GM12891 (cell line): Measurements from ENCODE around the gene SSH2.

ENCODE experiments used
- DNase-seq: peaks from one replicate; pipeline ENCODE4 v3.0.0; 2011; ENCODE audit warnings: low spot score; ENCODE audit not compliant: insufficient read length
- FAIRE-seq: peaks from 2 replicates; lab custom pipeline; 2011; peaks lifted over from hg19 to GRCh38; lab: Jason Lieb, UNC
- PAX5 ChIP-seq: IDR thresholded peaks from 2 replicates; pipeline ENCODE4 v1.6.1; 2011; ENCODE audit warnings: low read length, moderate library complexity, mild to moderate bottlenecking; ENCODE audit not compliant: insufficient read depth, severe bottlenecking
- POLR2A ChIP-seq: IDR thresholded peaks from 2 replicates; pipeline ENCODE4 v1.6.1; 2011; ENCODE audit warnings: low read depth, low read length, control low read depth
- POLR2AphosphoS5 ChIP-seq: IDR thresholded peaks from 2 replicates; pipeline ENCODE4 v1.6.1; 2011; ENCODE audit warnings: low read depth, low read length, control low read depth
- POU2F2 ChIP-seq: IDR thresholded peaks from 2 replicates; pipeline ENCODE4 v1.6.1; 2011; ENCODE audit warnings: low read depth, mild to moderate bottlenecking, control low read depth, low read length, moderate library complexity
- SPI1 ChIP-seq: IDR thresholded peaks from 2 replicates; pipeline ENCODE4 v1.6.1; 2011; ENCODE audit warnings: low read depth, low read length, control low read depth
- TAF1 ChIP-seq: IDR thresholded peaks from 2 replicates; pipeline ENCODE4 v1.6.1; 2011; ENCODE audit warnings: low read depth, low read length, control low read depth

SSH2 gene

DNA sequence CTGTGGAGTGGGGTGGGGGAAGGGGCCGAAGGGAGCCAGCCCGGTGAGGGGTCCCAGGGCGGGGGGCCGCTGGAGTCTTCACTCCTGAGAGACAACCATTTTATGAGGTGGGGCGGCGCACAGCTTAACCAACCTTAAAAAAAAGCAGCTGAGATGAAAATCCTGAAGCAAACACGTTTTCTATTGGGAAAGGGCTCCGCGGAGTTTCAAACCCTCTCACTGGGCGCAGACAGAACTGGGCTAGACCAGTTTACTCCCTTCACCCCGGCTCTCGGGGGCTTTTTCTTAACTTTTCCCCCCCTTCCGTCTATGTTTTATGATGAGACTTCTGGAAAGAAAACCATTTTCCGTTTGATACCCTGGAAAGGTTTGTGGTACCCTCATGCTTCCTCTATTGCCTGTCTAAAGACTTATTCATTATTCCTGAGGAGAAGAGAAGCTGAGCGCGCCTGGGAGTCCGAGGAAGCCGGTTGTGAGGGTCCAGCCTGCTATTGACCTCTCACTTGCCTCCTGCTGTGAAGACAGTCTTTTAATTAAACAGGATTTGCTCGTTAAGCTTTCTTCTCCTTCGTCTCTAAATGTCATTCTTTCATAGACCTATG is 482 bp upstream of the SSH2 start:
- FAIRE-seq (no peak), DNase-seq (no peak)
- TF ChIP-seq TAF1, result no peak
- no peak for TF ChIP-seq SPI1
- TF ChIP-seq PAX5, result no peak
- no peak for TF ChIP-seq POLR2AphosphoS5
- TF ChIP-seq POLR2A, result no peak
- TF ChIP-seq POU2F2, result no peak

DNA sequence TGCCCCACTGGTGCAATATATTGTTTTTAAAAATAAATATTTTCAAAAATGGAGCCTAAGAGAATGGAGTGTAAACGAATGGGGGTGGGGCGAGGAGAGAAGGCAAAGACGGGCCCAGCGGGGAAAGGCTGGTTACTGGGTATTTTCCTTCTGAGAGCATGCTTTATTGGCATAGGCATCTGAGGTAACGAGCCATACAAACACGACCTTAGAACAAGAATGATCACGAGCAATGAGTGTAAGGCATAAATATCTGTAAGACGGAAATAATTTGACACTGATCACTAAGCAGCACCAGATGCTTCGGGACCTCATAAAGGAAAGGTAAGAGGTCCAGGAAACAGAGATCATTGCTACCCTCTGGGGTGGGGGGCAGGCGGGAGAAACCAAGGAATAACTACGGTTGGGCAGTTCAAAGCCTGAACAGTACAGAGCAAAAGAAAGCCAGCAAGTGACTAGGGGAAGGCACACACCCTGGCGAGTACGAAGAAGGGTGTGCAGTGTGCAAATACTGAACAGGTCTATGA is 959 bp downstream of the SSH2 start:
- TF ChIP-seq POLR2AphosphoS5, result no peak
- TF ChIP-seq POU2F2, result no peak
- no peak for TF ChIP-seq PAX5
- no peak for TF ChIP-seq TAF1
- TF ChIP-seq SPI1, result no peak
- TF ChIP-seq POLR2A, result no peak
- DNase-seq, result no peak
- no peak for FAIRE-seq

- TF ChIP-seq PAX5 (no peak), TAF1 (no peak), POLR2A (no peak), POLR2AphosphoS5 (no peak), SPI1 (no peak), POU2F2 (no peak)
- no peak for FAIRE-seq
- DNase-seq, result no peak
Measured at GRCh38 chr17:29927546-29927945, 2.5 kb downstream of the SSH2 start.

- FAIRE-seq (no peak), DNase-seq (no peak)
- TF ChIP-seq POU2F2, result no peak
- TF ChIP-seq POLR2AphosphoS5, result no peak
- no peak for TF ChIP-seq PAX5
- TF ChIP-seq TAF1, result no peak
- no peak for TF ChIP-seq POLR2A
- TF ChIP-seq SPI1, result no peak
Measured at GRCh38 chr17:29924786-29925185, 5.2 kb downstream of the SSH2 start.

GRCh38 chr17:29918922-29919856 is 10.8 kb downstream of the SSH2 start:
- FAIRE-seq (no peak), DNase-seq (no peak)
- TF ChIP-seq TAF1, result no peak
- TF ChIP-seq PAX5, result no peak
- TF ChIP-seq POLR2A, result no peak
- no peak for TF ChIP-seq POLR2AphosphoS5
- TF ChIP-seq POU2F2, result no peak
- TF ChIP-seq SPI1, result no peak

- no peak for TF ChIP-seq TAF1
- no peak for TF ChIP-seq POLR2AphosphoS5
- TF ChIP-seq POU2F2, result no peak
- FAIRE-seq (no peak), DNase-seq (no peak)
Measured at GRCh38 chr17:29918016-29918415, 12.0 kb downstream of the SSH2 start.

- DNase-seq (no peak), FAIRE-seq (peak; percentile 33)
- no peak for TF ChIP-seq TAF1
- TF ChIP-seq POLR2A, result no peak
- no peak for TF ChIP-seq SPI1
- no peak for TF ChIP-seq POU2F2
- TF ChIP-seq PAX5, result no peak
- TF ChIP-seq POLR2AphosphoS5, result no peak
Measured at GRCh38 chr17:29914819-29915537, 15.1 kb downstream of the SSH2 start.

DNA sequence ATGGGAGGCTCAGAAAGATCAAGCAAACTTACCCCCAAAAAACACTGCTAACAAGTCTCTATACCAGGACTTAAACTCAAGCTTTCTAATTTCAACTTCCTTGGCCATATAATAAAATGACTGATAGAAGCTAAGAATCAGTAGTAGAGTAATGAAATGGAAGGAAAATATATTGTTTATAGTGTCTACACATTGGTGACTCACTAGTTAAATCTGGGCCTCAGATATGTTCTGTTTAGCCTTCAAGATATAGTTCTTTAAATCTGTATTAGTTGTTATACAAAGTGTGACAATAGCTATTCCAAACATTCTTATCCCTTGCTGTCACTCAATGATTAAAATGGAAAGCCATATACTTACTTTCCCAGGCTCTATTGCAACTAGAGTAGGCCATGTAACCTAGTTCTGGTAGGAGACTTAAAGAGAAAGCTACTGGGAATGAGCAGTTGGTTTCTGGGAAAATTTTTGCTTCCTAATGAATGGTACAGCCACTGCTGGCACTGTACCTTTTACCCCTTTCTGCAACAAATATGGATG is 18.3 kb downstream of the SSH2 start:
- TF ChIP-seq POLR2A, result no peak
- no peak for TF ChIP-seq POLR2AphosphoS5
- no peak for TF ChIP-seq SPI1
- no peak for TF ChIP-seq POU2F2
- no peak for TF ChIP-seq PAX5
- no peak for TF ChIP-seq TAF1
- no peak for DNase-seq
- FAIRE-seq, result no peak

DNA sequence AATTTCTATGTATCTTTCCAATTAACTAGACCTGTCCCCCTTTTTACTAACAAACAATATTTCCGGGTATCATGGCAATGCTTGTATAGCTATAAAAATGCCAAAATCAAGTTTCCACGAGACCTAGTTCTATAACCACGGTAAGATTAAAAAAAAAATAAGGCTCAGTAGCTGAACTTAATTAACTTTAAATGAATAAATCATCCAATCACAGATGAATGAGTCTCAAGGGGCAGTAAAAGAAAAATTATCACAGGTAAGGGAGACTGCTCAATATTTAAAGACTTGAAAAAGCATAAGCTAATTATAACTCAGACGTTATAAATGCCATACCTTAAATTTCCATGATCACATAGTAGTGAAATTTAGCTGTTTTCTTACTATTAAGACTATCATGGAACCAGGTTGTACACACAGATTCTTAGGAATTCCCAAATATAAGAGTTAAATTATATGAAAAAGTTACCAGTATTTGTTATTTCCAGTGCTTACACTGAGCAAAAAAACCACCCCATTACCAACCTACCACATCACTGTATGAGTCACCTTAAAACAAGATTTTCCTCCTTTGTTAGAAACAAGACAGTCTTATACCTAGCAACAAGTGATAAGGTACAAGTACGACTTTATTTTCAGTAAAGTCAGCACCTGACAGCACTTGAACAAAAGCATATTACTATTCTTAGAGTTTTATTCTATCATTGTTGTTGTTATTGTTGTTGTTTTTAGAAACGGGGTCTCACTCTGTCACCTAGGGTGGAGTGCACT is 20.6 kb downstream of the SSH2 start:
- no peak for FAIRE-seq
- no peak for DNase-seq
- TF ChIP-seq PAX5, result no peak
- no peak for TF ChIP-seq POLR2A
- TF ChIP-seq TAF1, result no peak
- no peak for TF ChIP-seq POU2F2
- no peak for TF ChIP-seq SPI1
- TF ChIP-seq POLR2AphosphoS5, result no peak
